DOHH2 (cell line): ENCODE measurements around the gene FGFR3.

Experiments
- H3F3A ChIP-seq: fragments of 200-600 bp; sonication (generic), shearing (Covaris generic); 2 replicates; pipeline ENCODE4 v1.6.0; 2016; ENCODE audit warnings: antibody characterized with exemption, mild to moderate bottlenecking; ENCODE audit not compliant: control insufficient read depth, insufficient read depth
- H3K27ac ChIP-seq: fragments of 200-600 bp; sonication (generic); 2 replicates; pipeline ENCODE4 v1.5.1; 2014; ENCODE audit warnings: low read depth, mild to moderate bottlenecking, low read length, moderate library complexity
- H3K27me3 ChIP-seq: fragments of 200-600 bp; sonication (generic); 2 replicates; pipeline ENCODE4 v1.6.1; 2014; ENCODE audit warnings: mild to moderate bottlenecking, low read length, mixed read lengths; ENCODE audit not compliant: control insufficient read depth
- H3K36me3 ChIP-seq: fragments of 200-600 bp; sonication (generic); 2 replicates; pipeline ENCODE4 v1.6.1; 2014; ENCODE audit warnings: mild to moderate bottlenecking, low read length, moderate library complexity, mixed read lengths; ENCODE audit not compliant: control insufficient read depth
- H3K4me1 ChIP-seq: fragments of 200-600 bp; sonication (generic); 2 replicates; pipeline ENCODE4 v1.6.1; 2014; ENCODE audit warnings: mild to moderate bottlenecking, low read length, mixed read lengths; ENCODE audit not compliant: control insufficient read depth
- H3K4me2 ChIP-seq: fragments of 200-600 bp; sonication (generic); 2 replicates; pipeline ENCODE4 v1.6.0; 2014; ENCODE audit warnings: mild to moderate bottlenecking, low read length, moderate library complexity
- H3K4me3 ChIP-seq: fragments of 200-600 bp; sonication (generic); 2 replicates; pipeline ENCODE4 v1.5.1; 2014; ENCODE audit warnings: mild to moderate bottlenecking, low read length, mixed read lengths
- H3K79me2 ChIP-seq: fragments of 200-600 bp; sonication (generic); 2 replicates; pipeline ENCODE4 v1.6.1; 2014; ENCODE audit warnings: mild to moderate bottlenecking, low read length, mixed read lengths; ENCODE audit not compliant: control insufficient read depth
- H3K9me2 ChIP-seq: fragments of 200-600 bp; sonication (generic); replicated peaks from 2 replicates; pipeline ENCODE4 v1.6.1; 2014; ENCODE audit warnings: mild to moderate bottlenecking, low read length, mixed read lengths; ENCODE audit not compliant: control insufficient read depth
- H3K9me3 ChIP-seq: fragments of 200-600 bp; sonication (generic); 2 replicates; pipeline ENCODE4 v1.6.1; 2014; ENCODE audit warnings: antibody characterized with exemption, low read length, mixed read lengths; ENCODE audit not compliant: control insufficient read depth, insufficient read depth
- H4K20me1 ChIP-seq: fragments of 200-600 bp; sonication (generic); 2 replicates; pipeline ENCODE4 v1.6.0; 2014; ENCODE audit warnings: low read depth, mild to moderate bottlenecking, antibody characterized with exemption, low read length, moderate library complexity; ENCODE audit not compliant: control insufficient read depth, insufficient read depth
- EZH2phosphoT487 ChIP-seq: fragments of 200-600 bp; sonication (generic); IDR thresholded peaks from 2 replicates; pipeline ENCODE4 v1.6.1; 2017; ENCODE audit warnings: borderline replicate concordance, mild to moderate bottlenecking, antibody characterized with exemption, low read length, moderate library complexity, mixed read lengths
- TF ChIP-seq, protein P1 (sequence below): fragments of 200-600 bp; sonication (generic); IDR thresholded peaks from one replicate; pipeline ENCODE4 v1.5.1; 2014; ENCODE audit warnings: antibody characterized with exemption, mild to moderate bottlenecking, low read depth, low read length; ENCODE audit not compliant: poor library complexity, severe bottlenecking

Gene FGFR3

DNA sequence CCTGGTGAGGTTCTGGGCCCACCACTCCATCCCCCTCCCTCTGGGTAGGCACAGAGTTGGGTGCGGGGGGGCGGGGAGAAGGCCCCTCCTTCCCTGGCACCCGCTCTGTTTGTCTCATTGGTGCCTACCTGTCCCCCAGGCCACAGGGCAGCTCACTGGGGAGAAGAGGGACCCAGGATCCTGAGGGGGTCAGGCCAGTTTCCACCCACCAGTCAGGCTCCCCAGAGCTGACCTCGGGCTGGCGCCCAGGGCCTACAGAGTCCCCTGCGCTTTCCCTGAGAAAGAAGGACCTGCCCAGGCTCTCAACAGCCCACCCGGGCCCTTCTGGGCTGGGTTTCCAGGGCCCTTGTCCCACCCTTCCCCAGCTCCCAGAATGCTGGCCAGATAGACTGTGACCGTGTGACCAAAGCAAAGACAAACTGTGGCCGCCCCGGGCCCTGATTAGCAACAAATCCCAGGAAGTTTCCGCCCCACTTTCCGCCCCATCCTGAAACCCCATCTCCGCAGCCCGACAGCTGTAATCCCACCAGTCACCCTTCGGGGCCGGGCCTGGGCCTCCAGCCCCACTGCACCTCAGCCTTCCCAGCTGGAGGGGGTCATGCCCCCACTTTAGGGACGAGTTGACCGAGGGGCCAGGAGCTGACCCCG, 33.8 kb upstream of the FGFR3 start:
- no peaks in the 10 kb centered on the region for H3K36me3 ChIP-seq
- H3K4me3 ChIP-seq, result no peak overlapping the region
- peaks cover 11% of the 10 kb centered on the region for H3K27me3 ChIP-seq
- H3K9me3 ChIP-seq, result no peaks in the 10 kb centered on the region
- H3K4me1 ChIP-seq, result no peaks in the 10 kb centered on the region
- no peak overlapping the region for H3K27ac ChIP-seq
- TF ChIP-seq, protein P1, sequence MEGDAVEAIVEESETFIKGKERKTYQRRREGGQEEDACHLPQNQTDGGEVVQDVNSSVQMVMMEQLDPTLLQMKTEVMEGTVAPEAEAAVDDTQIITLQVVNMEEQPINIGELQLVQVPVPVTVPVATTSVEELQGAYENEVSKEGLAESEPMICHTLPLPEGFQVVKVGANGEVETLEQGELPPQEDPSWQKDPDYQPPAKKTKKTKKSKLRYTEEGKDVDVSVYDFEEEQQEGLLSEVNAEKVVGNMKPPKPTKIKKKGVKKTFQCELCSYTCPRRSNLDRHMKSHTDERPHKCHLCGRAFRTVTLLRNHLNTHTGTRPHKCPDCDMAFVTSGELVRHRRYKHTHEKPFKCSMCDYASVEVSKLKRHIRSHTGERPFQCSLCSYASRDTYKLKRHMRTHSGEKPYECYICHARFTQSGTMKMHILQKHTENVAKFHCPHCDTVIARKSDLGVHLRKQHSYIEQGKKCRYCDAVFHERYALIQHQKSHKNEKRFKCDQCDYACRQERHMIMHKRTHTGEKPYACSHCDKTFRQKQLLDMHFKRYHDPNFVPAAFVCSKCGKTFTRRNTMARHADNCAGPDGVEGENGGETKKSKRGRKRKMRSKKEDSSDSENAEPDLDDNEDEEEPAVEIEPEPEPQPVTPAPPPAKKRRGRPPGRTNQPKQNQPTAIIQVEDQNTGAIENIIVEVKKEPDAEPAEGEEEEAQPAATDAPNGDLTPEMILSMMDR, result no peak
- TF ChIP-seq EZH2phosphoT487, result no peak
- H3K4me2 ChIP-seq, result no peak overlapping the region
- no peaks in the 10 kb centered on the region for H3K9me2 ChIP-seq
- H3K79me2 ChIP-seq, result no peaks in the 10 kb centered on the region
- H3F3A ChIP-seq, result no peaks in the 10 kb centered on the region
- H4K20me1 ChIP-seq, result peaks cover 4% of the 10 kb centered on the region; the same call in 1 of the 2 replicates

DNA sequence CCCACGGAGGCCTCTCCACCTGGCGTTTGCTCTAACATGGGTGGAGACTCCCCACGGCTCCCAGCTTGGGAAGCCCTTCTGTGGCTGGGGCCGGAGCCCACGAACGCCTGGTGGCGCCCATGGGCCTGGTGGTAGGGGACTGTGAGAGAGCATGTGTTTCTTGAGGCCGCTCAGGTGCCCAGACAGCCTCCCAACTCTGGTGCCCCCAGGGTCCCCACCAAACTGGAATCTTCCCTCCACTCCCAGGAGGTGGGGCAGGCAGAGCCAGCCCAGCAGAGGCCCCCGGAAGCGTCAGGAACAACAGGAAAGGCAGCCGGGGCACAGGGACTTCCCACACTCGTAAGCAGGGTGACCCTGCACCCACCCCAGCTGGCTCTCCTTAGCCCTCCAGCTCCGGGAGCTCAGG, 33.3 kb upstream of the FGFR3 start:
- Histone ChIP-seq H3K27ac (no peak overlapping the region), H3K9me3 (no peaks in the 10 kb centered on the region), H3K4me3 (no peak overlapping the region), H3K79me2 (no peaks in the 10 kb centered on the region), H3K4me2 (no peak overlapping the region), H3K27me3 (peaks cover 14% of the 10 kb centered on the region), H3K36me3 (no peaks in the 10 kb centered on the region), H3K9me2 (no peaks in the 10 kb centered on the region), H3F3A (no peaks in the 10 kb centered on the region), H3K4me1 (no peaks in the 10 kb centered on the region), H4K20me1 (peaks cover 4% of the 10 kb centered on the region; the same call in 1 of the 2 replicates)
- TF ChIP-seq, protein P1, result no peak
- no peak for TF ChIP-seq EZH2phosphoT487

DNA sequence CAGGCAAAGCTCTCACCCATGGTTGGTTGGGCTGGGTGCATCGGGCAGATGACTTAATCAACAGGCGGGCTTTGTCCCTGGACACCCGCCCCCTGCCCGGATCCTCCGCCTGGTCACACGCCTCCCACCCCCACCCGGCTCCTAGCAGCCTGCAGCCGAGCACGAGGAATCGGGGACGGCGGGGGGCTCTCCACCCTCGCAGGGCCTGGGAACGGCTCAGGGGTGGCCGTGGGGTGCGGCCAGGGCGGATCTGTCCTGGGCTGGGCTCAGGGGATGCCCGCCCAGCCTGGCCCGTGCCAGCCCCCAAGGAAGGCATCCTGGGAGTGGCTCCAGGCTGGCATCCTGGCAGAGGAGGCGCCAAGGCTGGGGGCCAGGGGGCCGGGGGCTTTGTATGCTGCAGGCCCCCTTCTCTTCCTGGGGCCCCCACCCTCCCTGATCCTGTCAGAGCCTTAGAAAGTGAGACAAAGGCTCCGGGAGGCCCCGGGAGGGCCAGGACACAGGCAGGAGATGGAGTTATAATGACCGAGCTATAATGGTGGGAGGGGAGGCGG, 32.5 kb upstream of the FGFR3 start:
- no peak overlapping the region for H3K4me3 ChIP-seq
- peaks cover 19% of the 10 kb centered on the region for H3K27me3 ChIP-seq
- H3K27ac ChIP-seq, result no peak overlapping the region
- no peaks in the 10 kb centered on the region for H3K9me2 ChIP-seq
- no peak overlapping the region for H3K4me2 ChIP-seq
- H3F3A ChIP-seq, result no peaks in the 10 kb centered on the region
- H4K20me1 ChIP-seq, result peaks cover 4% of the 10 kb centered on the region; the same call in 1 of the 2 replicates
- no peaks in the 10 kb centered on the region for H3K4me1 ChIP-seq
- H3K36me3 ChIP-seq, result no peaks in the 10 kb centered on the region
- no peaks in the 10 kb centered on the region for H3K9me3 ChIP-seq
- H3K79me2 ChIP-seq, result no peaks in the 10 kb centered on the region
- TF ChIP-seq, protein P1, result no peak
- no peak for TF ChIP-seq EZH2phosphoT487
